Myocyte (in vitro differentiated cells): ENCODE results near the gene FAM98C. TPM values are rescaled to one million over a fixed set of nuclear protein-coding genes. Genes with fewer than 3 reads are reported as not detected.

Source experiments
- DNase-seq: peaks from one replicate; pipeline ENCODE4 v3.0.0-alpha.2; 2012; ENCODE audit warnings: low read depth
- total RNA-seq: library from RNA; depleted of rRNA; stranded (reverse); fragments of >200 nt; gene quantifications from 2 replicates; pipeline ENCODE4 v1.2.3, GENCODE V29; 2014

FAM98C gene
- total RNA-seq, 1 donor from 2014 or later = 11.7 TPM

GRCh38 chr19:38453596-38453995, 50.7 kb downstream of the FAM98C start:
- DNase-seq = no peak

GRCh38 chr19:38455031-38455430, 52.1 kb downstream of the FAM98C start:
- peak; percentile 23 for DNase-seq

- DNase-seq = no peak
Measured at GRCh38 chr19:38457202-38457601, 54.3 kb downstream of the FAM98C start.

GRCh38 chr19:38457690-38458405, 55.0 kb downstream of the FAM98C start:
- DNase-seq = no peak

Other genes starting within 250 kb of the FAM98C start
- 1.2 and 1.7 TPM in 2 replicates for gene DPF1, start 178.9 kb upstream of the FAM98C start, total RNA-seq
- gene PPP1R14A, start 146.7 kb upstream of the FAM98C start, total RNA-seq = not detected in 2 replicates
- 0.11 TPM in 1 of 2 replicates, not detected in the other for gene SPINT2, start 138.5 kb upstream of the FAM98C start, total RNA-seq
- not detected in 2 replicates for gene C19orf33, start 98.8 kb upstream of the FAM98C start, total RNA-seq
- 51.6 and 68.5 TPM in 2 replicates for gene YIF1B, start 87.1 kb upstream of the FAM98C start, total RNA-seq
- gene KCNK6, start 83.2 kb upstream of the FAM98C start, total RNA-seq = 1.2 and 2.3 TPM in 2 replicates
- gene CATSPERG, start 67.3 kb upstream of the FAM98C start, total RNA-seq = 0.78 and 1.1 TPM in 2 replicates
- gene PSMD8, start 28.5 kb upstream of the FAM98C start, total RNA-seq = 391 and 475 TPM in 2 replicates
- 0.36 and 0.59 TPM in 2 replicates for gene GGN, start 15.1 kb upstream of the FAM98C start, total RNA-seq
- 0.83 and 1.5 TPM in 2 replicates for gene SPRED3, start 14.4 kb upstream of the FAM98C start, total RNA-seq
- 0.16 and 0.19 TPM in 2 replicates for gene RASGRP4, start 23.1 kb downstream of the FAM98C start, total RNA-seq
- gene RYR1, start 30.6 kb downstream of the FAM98C start, total RNA-seq = 166 and 168 TPM in 2 replicates
- gene MAP4K1, start 214.9 kb downstream of the FAM98C start, total RNA-seq = 0.13 and 0.57 TPM in 2 replicates
- 228 and 269 TPM in 2 replicates for gene EIF3K, start 216.1 kb downstream of the FAM98C start, total RNA-seq
- 350 and 441 TPM in 2 replicates for gene ACTN4, start 244.6 kb downstream of the FAM98C start, total RNA-seq